Fibroblast of villous mesenchyme (primary cell): ENCODE results near the gene SRP9. TPM values are rescaled to one million over a fixed set of nuclear protein-coding genes. Genes with fewer than 3 reads are reported as not detected.

Experiments used
- DNase-seq: peaks from one replicate; pipeline ENCODE4 v3.0.0-alpha.2; 2010; ENCODE audit warnings: low read depth
- H3K4me3 ChIP-seq: 2 replicates; pipeline ENCODE4 v1.5.1; 2011; ENCODE audit warnings: low read depth, mild to moderate bottlenecking, low read length
- CTCF ChIP-seq: IDR thresholded peaks from 2 replicates; pipeline ENCODE4 v1.5.1; 2012; ENCODE audit warnings: low read depth, mild to moderate bottlenecking, low read length; ENCODE audit not compliant: insufficient read depth
- total RNA-seq: library from RNA; depleted of rRNA; stranded (reverse); fragments of >200 nt; gene quantifications from 2 replicates; pipeline ENCODE4 v1.2.3, GENCODE V29; 2012

Gene SRP9
- total RNA-seq, 1 donor: 232 TPM

GRCh38 chr1:225737866-225738265 is 39.8 kb upstream of the SRP9 start:
- no peak for TF ChIP-seq CTCF
- no peak overlapping the region for H3K4me3 ChIP-seq
- DNase-seq: no peak

GRCh38 chr1:225738763-225739162 is 38.9 kb upstream of the SRP9 start:
- no peak overlapping the region for H3K4me3 ChIP-seq
- no peak for TF ChIP-seq CTCF
- no peak for DNase-seq

- no peak for DNase-seq
- no peak overlapping the region for H3K4me3 ChIP-seq
- no peak for TF ChIP-seq CTCF
Measured at GRCh38 chr1:225739542-225740107, 38.0 kb upstream of the SRP9 start.

GRCh38 chr1:225744745-225745144 is 32.9 kb upstream of the SRP9 start:
- no peak overlapping the region for H3K4me3 ChIP-seq
- DNase-seq: no peak
- no peak for TF ChIP-seq CTCF

- TF ChIP-seq CTCF: no peak
- DNase-seq: no peak
Measured at GRCh38 chr1:225745273-225745672, 32.4 kb upstream of the SRP9 start.

GRCh38 chr1:225746361-225747179 is 31.1 kb upstream of the SRP9 start:
- H3K4me3 ChIP-seq: peak overlapping the region; percentile 48
- DNase-seq: peak; percentile 87
- peak; percentile 16 for TF ChIP-seq CTCF

More at GRCh38 chr1:225745273-225745672, 32.4 kb upstream of the SRP9 start:
- no peak overlapping the region for H3K4me3 ChIP-seq
